Keratinocyte (primary cell): ENCODE results near the gene PPM1M. TPM values are rescaled to one million over a fixed set of nuclear protein-coding genes. Genes with fewer than 3 reads are reported as not detected.
A peak's percentile ranks its signal among the peaks of the same experiment; 100 is the strongest.

Experiments used
- DNase-seq: peaks from one replicate; pipeline ENCODE4 v3.0.0-alpha.2; 2011; ENCODE audit warnings: low read depth, missing footprints, low spot score
- FAIRE-seq: peaks from 2 replicates; lab custom pipeline; 2011; peaks lifted over from hg19 to GRCh38; lab: Jason Lieb, UNC
- H2AFZ ChIP-seq: 2 replicates; pipeline ENCODE4 v1.6.0; 2012; ENCODE audit warnings: low read length, control low read depth, inconsistent platforms; ENCODE audit not compliant: control insufficient read depth
- H3K27ac ChIP-seq: 2 replicates; pipeline ENCODE4 v1.5.1; 2011; ENCODE audit warnings: low read length; ENCODE audit not compliant: control insufficient read depth, insufficient read depth
- H3K27me3 ChIP-seq: 3 replicates; pipeline ENCODE4 v1.6.0; 2011; ENCODE audit warnings: low read length; ENCODE audit not compliant: control insufficient read depth, insufficient read depth; ENCODE audit errors: extremely low read depth
- H3K36me3 ChIP-seq, 2 experiments: 2 replicates in 1 of 2; 3 replicates in 1 of 2; pipeline ENCODE4 v1.5.1; 2011; ENCODE audit warnings: low read length in 2 of 2, mild to moderate bottlenecking in 1 of 2; ENCODE audit not compliant: control insufficient read depth in 2 of 2, insufficient read depth in 2 of 2; ENCODE audit errors: extremely low read depth in 1 of 2
- H3K4me1 ChIP-seq: 3 replicates; pipeline ENCODE4 v1.5.1; 2011; ENCODE audit warnings: low read length; ENCODE audit not compliant: control insufficient read depth, insufficient read depth; ENCODE audit errors: extremely low read depth
- H3K4me2 ChIP-seq: 3 replicates; pipeline ENCODE4 v1.6.0; 2011; ENCODE audit warnings: low read depth, low read length; ENCODE audit not compliant: control insufficient read depth, insufficient read depth; ENCODE audit errors: extremely low read depth
- H3K4me3 ChIP-seq, 3 experiments: fragments of 200-600 bp in 1 of 3; sonication (generic) in 1 of 3; 2 replicates in 2 of 3; 3 replicates in 1 of 3; pipeline ENCODE4 v1.5.1; 2011 to 2016; ENCODE audit warnings: low read length in 3 of 3, mild to moderate bottlenecking in 3 of 3, control low read depth in 2 of 3, inconsistent platforms in 1 of 3, low read depth in 1 of 3, mixed read lengths in 1 of 3, mixed run types in 1 of 3, moderate library complexity in 1 of 3; ENCODE audit not compliant: control insufficient read depth in 2 of 3, insufficient read depth in 2 of 3; ENCODE audit errors: extremely low read depth in 1 of 3
- H3K79me2 ChIP-seq: 2 replicates; pipeline ENCODE4 v1.6.0; 2012; ENCODE audit warnings: low read length; ENCODE audit not compliant: control insufficient read depth, insufficient read depth
- H3K9ac ChIP-seq: 3 replicates; pipeline ENCODE4 v1.6.0; 2011; ENCODE audit warnings: low read length; ENCODE audit not compliant: control insufficient read depth, insufficient read depth; ENCODE audit errors: extremely low read depth
- H3K9me1 ChIP-seq: 3 replicates; pipeline ENCODE4 v1.6.0; 2011; ENCODE audit warnings: low read length; ENCODE audit not compliant: control insufficient read depth, insufficient read depth; ENCODE audit errors: extremely low read depth
- H3K9me3 ChIP-seq: 2 replicates; pipeline ENCODE4 v1.5.1; 2012; ENCODE audit warnings: low read depth, low read length; ENCODE audit not compliant: control insufficient read depth
- H4K20me1 ChIP-seq: 3 replicates; pipeline ENCODE4 v1.6.0; 2011; ENCODE audit warnings: low read length; ENCODE audit not compliant: control insufficient read depth, insufficient read depth; ENCODE audit errors: extremely low read depth
- EZH2 ChIP-seq: IDR thresholded peaks from one replicate; pipeline ENCODE4 v1.6.1; 2012; ENCODE audit warnings: inconsistent platforms, mild to moderate bottlenecking, low read length, moderate library complexity
- dilution Hi-C: fragments of 300-500 bp; cut with MboI; formaldehyde crosslinking; loops from one replicate; pipeline ENCODE4 v1.7.0; 2020; ENCODE audit warnings: low sequenced_read_pairs; ENCODE audit not compliant: extremely low pct_ligation_motif_present
- polyA plus RNA-seq, 5 experiments: library from polyadenylated mRNA; depleted of rRNA in 3 of 5; stranded (reverse) in 3 of 5; stranded (forward) in 1 of 5; unstranded in 1 of 5; fragments of >200 nt; gene quantifications; 1 replicate in 1 of 5; 2 replicates in 3 of 5; 3 replicates in 1 of 5; pipeline versions ENCODE4 v1.2.1 to v1.2.3, GENCODE V29; 2011 to 2012; ENCODE audit warnings: missing spikeins in 2 of 5, low read depth in 1 of 5, low replicate concordance in 1 of 5
- TF ChIP-seq, protein P1 (sequence below), 3 experiments: IDR thresholded peaks in 1 of 3; conservative IDR thresholded peaks in 1 of 3; optimal IDR thresholded peaks in 1 of 3; 2 replicates in 2 of 3; 3 replicates in 1 of 3; pipeline versions ENCODE3 to v1.5.1; 2011; ENCODE audit warnings: low read length in 3 of 3, mild to moderate bottlenecking in 3 of 3, moderate library complexity in 2 of 3, control low read depth in 1 of 3, inconsistent platforms in 1 of 3; ENCODE audit not compliant: insufficient read depth in 2 of 3; ENCODE audit errors: extremely low read depth in 1 of 3

The PPM1M gene
- polyA plus RNA-seq, 1 donor (not counting 4 experiments of a cell fraction or from before 2014, with no cell fraction given), result 6.4 TPM

DNA sequence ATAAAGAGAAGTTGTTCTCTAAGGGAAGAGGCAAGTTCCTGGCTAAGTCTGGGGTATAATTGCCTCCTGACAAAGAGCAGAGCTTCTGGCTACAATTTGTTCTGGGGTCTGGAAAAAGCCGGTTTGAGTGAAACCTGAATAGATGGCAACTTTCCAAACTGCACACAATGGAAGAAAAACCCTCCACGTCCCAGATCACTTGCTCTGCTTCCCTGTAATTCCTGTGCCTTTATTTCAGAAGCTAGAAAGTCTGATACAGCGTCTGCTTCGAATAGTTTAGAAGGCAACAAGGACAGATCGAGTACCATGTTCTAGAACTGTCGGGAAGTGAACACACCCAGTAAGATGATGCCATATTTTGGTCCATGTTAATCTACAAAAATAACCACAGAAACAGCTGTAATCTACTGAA lies 34.5 kb downstream of the PPM1M start:
- Histone ChIP-seq H2AFZ (no peak overlapping the region), H4K20me1 (peaks cover 2% of the 10 kb centered on the region), H3K4me1 (peaks cover 19% of the 10 kb centered on the region), H3K79me2 (peaks cover 32% of the 10 kb centered on the region), H3K4me3 (no peak overlapping the region), H3K9ac (peak overlapping the region; percentile 5), H3K4me2 (peak overlapping the region; percentile 61), H3K27ac (no peak overlapping the region), H3K27me3 (no peaks in the 10 kb centered on the region), H3K9me3 (no peaks in the 10 kb centered on the region), H3K9me1 (no peaks in the 10 kb centered on the region), H3K36me3 (no peaks in the 10 kb centered on the region)
- dilution Hi-C loops, result no loop called here
- DNase-seq, result no peak
- FAIRE-seq, result peak; percentile 39
- TF ChIP-seq, protein P1, sequence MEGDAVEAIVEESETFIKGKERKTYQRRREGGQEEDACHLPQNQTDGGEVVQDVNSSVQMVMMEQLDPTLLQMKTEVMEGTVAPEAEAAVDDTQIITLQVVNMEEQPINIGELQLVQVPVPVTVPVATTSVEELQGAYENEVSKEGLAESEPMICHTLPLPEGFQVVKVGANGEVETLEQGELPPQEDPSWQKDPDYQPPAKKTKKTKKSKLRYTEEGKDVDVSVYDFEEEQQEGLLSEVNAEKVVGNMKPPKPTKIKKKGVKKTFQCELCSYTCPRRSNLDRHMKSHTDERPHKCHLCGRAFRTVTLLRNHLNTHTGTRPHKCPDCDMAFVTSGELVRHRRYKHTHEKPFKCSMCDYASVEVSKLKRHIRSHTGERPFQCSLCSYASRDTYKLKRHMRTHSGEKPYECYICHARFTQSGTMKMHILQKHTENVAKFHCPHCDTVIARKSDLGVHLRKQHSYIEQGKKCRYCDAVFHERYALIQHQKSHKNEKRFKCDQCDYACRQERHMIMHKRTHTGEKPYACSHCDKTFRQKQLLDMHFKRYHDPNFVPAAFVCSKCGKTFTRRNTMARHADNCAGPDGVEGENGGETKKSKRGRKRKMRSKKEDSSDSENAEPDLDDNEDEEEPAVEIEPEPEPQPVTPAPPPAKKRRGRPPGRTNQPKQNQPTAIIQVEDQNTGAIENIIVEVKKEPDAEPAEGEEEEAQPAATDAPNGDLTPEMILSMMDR (optimal IDR thresholded peaks at IDR 0.05 in 1 of 3, IDR thresholded peaks at IDR 0.05 in 1 of 3, conservative IDR thresholded peaks at IDR 0.05 in 1 of 3; ENCODE audit: extremely low read depth in 1 of 3, insufficient read depth in 2 of 3, low read length in 3 of 3), result no peak
- no peak for TF ChIP-seq EZH2

DNA sequence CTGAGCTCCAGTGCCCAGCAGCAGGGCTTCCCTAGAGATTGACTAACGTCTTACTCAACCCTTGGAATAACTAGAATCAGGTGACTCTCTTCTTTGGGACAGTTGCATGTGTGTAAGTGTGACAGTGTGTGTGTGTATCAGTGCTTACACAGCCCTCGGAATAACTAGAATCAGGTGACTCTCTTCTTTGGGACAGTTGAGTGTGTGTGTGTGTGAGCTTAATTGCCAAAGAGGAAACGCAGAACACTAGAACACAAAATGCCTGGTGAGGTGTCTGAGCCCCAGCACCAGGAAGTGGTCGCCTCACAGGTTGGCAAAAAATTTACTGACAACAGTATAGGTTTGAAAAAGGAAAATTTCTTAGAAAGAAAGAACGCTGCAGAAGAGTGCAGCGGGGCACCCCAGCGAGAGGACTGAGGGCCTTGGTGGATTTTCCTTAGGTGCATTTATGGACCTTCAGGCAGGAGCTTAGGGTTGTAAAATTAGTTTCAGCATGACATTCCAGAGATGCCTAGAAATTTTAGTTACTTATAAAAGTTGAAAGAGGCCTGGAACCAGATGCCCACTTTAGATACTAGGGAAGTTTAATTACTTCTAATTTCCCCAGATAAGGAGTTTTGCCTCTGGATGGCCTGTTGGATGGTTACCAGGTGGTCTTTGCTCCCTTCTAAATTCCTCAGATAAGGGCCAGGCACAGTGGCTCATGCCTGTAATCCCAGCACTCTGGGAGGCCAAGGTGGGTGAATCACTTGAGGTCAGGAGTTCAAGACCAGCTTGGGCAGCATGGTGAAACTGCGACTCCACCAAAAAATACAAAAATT lies 36.6 kb downstream of the PPM1M start:
- dilution Hi-C loops, result no loop called here
- no peaks in the 10 kb centered on the region for H3K9me1 ChIP-seq
- H3K27me3 ChIP-seq, result no peaks in the 10 kb centered on the region
- H3K9me3 ChIP-seq, result no peaks in the 10 kb centered on the region
- H3K79me2 ChIP-seq, result peaks cover 15% of the 10 kb centered on the region
- H3K9ac ChIP-seq, result no peak overlapping the region
- H3K4me2 ChIP-seq, result no peak overlapping the region
- H3K27ac ChIP-seq, result no peak overlapping the region
- DNase-seq (no peak), FAIRE-seq (no peak)
- H2AFZ ChIP-seq, result no peak overlapping the region
- TF ChIP-seq EZH2, result no peak
- TF ChIP-seq, protein P1 (optimal IDR thresholded peaks at IDR 0.05 in 1 of 3, IDR thresholded peaks at IDR 0.05 in 1 of 3, conservative IDR thresholded peaks at IDR 0.05 in 1 of 3; ENCODE audit: extremely low read depth in 1 of 3, insufficient read depth in 2 of 3, low read length in 3 of 3), result no peak
- no peak overlapping the region for H3K4me3 ChIP-seq
- no peaks in the 10 kb centered on the region for H3K36me3 ChIP-seq
- no peaks in the 10 kb centered on the region for H4K20me1 ChIP-seq
- H3K4me1 ChIP-seq, result peaks cover 15% of the 10 kb centered on the region
